Neuronal stem cell (in vitro differentiated cells): ENCODE results near the gene IGFL4.

Experiments
- DNase-seq: peaks from one replicate; pipeline ENCODE4 v3.0.0-alpha.2; 2013; ENCODE audit warnings: low spot score
- H2AFZ ChIP-seq: one replicate; pipeline ENCODE4 v1.6.1; 2013; ENCODE audit warnings: mild to moderate bottlenecking, low read length, inconsistent platforms
- H2AK5ac ChIP-seq: 2 replicates; pipeline ENCODE4 v1.6.1; 2013; ENCODE audit warnings: low read depth, mild to moderate bottlenecking, inconsistent platforms, low read length, moderate library complexity, mixed read lengths
- H2BK120ac ChIP-seq: 2 replicates; pipeline ENCODE4 v1.6.1; 2013; ENCODE audit warnings: low read depth, mild to moderate bottlenecking, inconsistent platforms, low read length, moderate library complexity, mixed read lengths
- H2BK12ac ChIP-seq: one replicate; pipeline ENCODE4 v1.6.1; 2013; ENCODE audit warnings: low read length, inconsistent platforms
- H2BK15ac ChIP-seq: 2 replicates; pipeline ENCODE4 v1.6.1; 2013; ENCODE audit warnings: mild to moderate bottlenecking, low read length, inconsistent platforms, mixed read lengths
- H2BK5ac ChIP-seq: one replicate; pipeline ENCODE4 v1.6.1; 2013; ENCODE audit warnings: inconsistent platforms, mild to moderate bottlenecking, low read length, moderate library complexity
- H3K14ac ChIP-seq: one replicate; pipeline ENCODE4 v1.6.1; 2013; ENCODE audit warnings: low read length, inconsistent platforms
- H3K18ac ChIP-seq: 2 replicates; pipeline ENCODE4 v1.6.1; 2013; ENCODE audit warnings: low read length, inconsistent platforms
- H3K23ac ChIP-seq: 2 replicates; pipeline ENCODE4 v1.6.1; 2013; ENCODE audit warnings: low read depth, mild to moderate bottlenecking, mixed read lengths, low read length, inconsistent platforms; ENCODE audit not compliant: poor library complexity
- H3K27ac ChIP-seq: replicated peaks from 3 replicates; pipeline ENCODE4 v1.5.1; 2013; ENCODE audit warnings: low read length, inconsistent platforms
- H3K27me3 ChIP-seq, 3 experiments: 2 replicates each; pipeline ENCODE4 v1.6.1; 2013; ENCODE audit warnings: low read length in 3 of 3, mild to moderate bottlenecking in 2 of 3, inconsistent platforms in 1 of 3, low read depth in 1 of 3, mixed read lengths in 1 of 3, moderate library complexity in 1 of 3; ENCODE audit not compliant: control insufficient read depth in 3 of 3, insufficient read depth in 3 of 3
- H3K36me3 ChIP-seq, 2 donors: replicated peaks in 1 of 2; 2 replicates each; pipeline ENCODE4 v1.6.1; 2013; ENCODE audit warnings: low read length in 2 of 2; ENCODE audit not compliant: control insufficient read depth in 2 of 2, insufficient read depth in 2 of 2
- H3K4ac ChIP-seq: 2 replicates; pipeline ENCODE4 v1.6.1; 2013; ENCODE audit warnings: inconsistent platforms, mild to moderate bottlenecking, low read length, moderate library complexity
- H3K4me1 ChIP-seq, 2 donors: 1 replicate in 1 of 2; 2 replicates in 1 of 2; pipeline ENCODE4 v1.6.1; 2013; ENCODE audit warnings: low read length in 2 of 2, low read depth in 1 of 2; ENCODE audit not compliant: control insufficient read depth in 2 of 2, insufficient read depth in 1 of 2
- H3K4me2 ChIP-seq: one replicate; pipeline ENCODE4 v1.6.1; 2013; ENCODE audit warnings: mild to moderate bottlenecking, low read length, inconsistent platforms; ENCODE audit not compliant: insufficient read depth, poor library complexity, severe bottlenecking
- H3K4me3 ChIP-seq, 2 donors: 2 replicates each; pipeline ENCODE4 v1.5.1; 2013; ENCODE audit warnings: low read length in 2 of 2, mild to moderate bottlenecking in 2 of 2, inconsistent platforms in 1 of 2, moderate library complexity in 1 of 2
- H3K79me1 ChIP-seq: one replicate; pipeline ENCODE4 v1.6.1; 2013; ENCODE audit warnings: low read depth, mild to moderate bottlenecking, inconsistent platforms, low read length, moderate library complexity
- H3K9ac ChIP-seq: one replicate; pipeline ENCODE4 v1.6.1; 2013; ENCODE audit warnings: mild to moderate bottlenecking, low read depth, low read length, inconsistent platforms; ENCODE audit not compliant: poor library complexity
- H3K9me3 ChIP-seq, 2 donors: replicated peaks in 1 of 2; 2 replicates each; pipeline versions ENCODE3 to v1.6.1; 2013; ENCODE audit warnings: low read length in 2 of 2, mild to moderate bottlenecking in 2 of 2, inconsistent platforms in 1 of 2, low read depth in 1 of 2, mixed read lengths in 1 of 2, moderate library complexity in 1 of 2; ENCODE audit not compliant: control insufficient read depth in 2 of 2, insufficient read depth in 1 of 2
- H4K8ac ChIP-seq: one replicate; pipeline ENCODE4 v1.6.1; 2013; ENCODE audit warnings: low read depth, mild to moderate bottlenecking, inconsistent platforms, low read length, moderate library complexity
- H4K91ac ChIP-seq: one replicate; pipeline ENCODE4 v1.6.1; 2013; ENCODE audit warnings: low read length, low read depth, mild to moderate bottlenecking, inconsistent platforms; ENCODE audit not compliant: poor library complexity
- WGBS, 2 donors: extraction: QIAGEN DNeasy Blood & Tissue Kit; methylation state at CpG; one replicate each; pipeline ENCODE4 v1.1.7; 2013; ENCODE audit warnings: missing lambda C conversion rate in 2 of 2, mixed read lengths in 1 of 2; ENCODE audit not compliant: insufficient read length in 2 of 2, insufficient replicate concordance in 1 of 2; ENCODE audit errors: extremely low coverage in 2 of 2; 5-methylcytosine and 5-hydroxymethylcytosine counted together

Gene IGFL4

DNA sequence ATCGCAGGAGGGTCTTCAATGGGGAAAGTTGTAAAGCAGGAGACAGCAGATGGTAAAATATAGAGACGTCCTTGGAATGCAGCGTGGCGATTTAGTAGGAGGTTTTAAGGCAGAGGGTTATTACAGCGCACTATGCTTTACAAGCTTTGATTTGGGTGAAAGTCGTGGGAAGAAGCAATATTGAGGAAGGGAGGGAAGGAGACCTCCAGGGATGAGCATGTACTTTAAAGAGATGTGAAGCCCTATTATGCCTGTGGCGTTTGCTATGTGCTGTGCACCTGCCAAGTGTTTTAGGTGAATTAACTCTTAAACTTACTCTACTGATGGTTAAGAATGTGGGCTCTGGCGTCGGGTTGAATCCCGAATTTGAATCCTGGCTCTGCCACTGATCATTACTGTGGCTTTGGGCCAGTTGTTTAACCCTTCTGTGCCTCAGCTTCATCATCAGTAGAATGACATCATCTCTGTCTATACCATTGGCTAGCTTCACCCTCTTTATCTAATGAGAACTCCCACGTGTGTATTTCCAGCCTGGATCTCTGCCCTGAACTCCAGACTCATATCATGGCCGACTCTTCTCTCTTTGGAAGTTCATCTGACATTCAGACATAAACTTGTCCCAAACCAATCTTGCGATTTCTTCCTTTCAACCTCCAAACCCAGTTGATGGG is 45.0 kb downstream of the IGFL4 start:
- Histone ChIP-seq H4K8ac (no peak overlapping the region), H3K4ac (no peak overlapping the region), H4K91ac (no peak overlapping the region), H3K9me3 (no peaks in the 10 kb centered on the region), H2BK120ac (no peak overlapping the region), H2BK12ac (no peak overlapping the region), H3K36me3 (peaks cover 0 to 2% of the 10 kb centered on the region in 2 donors), H2BK15ac (no peak overlapping the region), H3K23ac (no peak overlapping the region), H3K4me3 (peak overlapping the region; percentile 73 to 95), H3K9ac (no peak overlapping the region), H2AFZ (peak overlapping the region; percentile 86), H3K27me3 (peaks cover 0 to 3% (median 0%) of the 10 kb centered on the region in 3 experiments), H3K14ac (no peak overlapping the region), H3K4me1 (peaks cover 8 to 16% of the 10 kb centered on the region in 2 donors), H2AK5ac (no peak overlapping the region), H2BK5ac (no peak overlapping the region), H3K79me1 (peaks cover 3% of the 10 kb centered on the region), H3K4me2 (peak overlapping the region; percentile 81), H3K27ac (no peak overlapping the region), H3K18ac (no peak overlapping the region)
- no CpG with 5 or more reads among the region's 13 CpGs for WGBS, 2 donors
- no peak for DNase-seq

DNA sequence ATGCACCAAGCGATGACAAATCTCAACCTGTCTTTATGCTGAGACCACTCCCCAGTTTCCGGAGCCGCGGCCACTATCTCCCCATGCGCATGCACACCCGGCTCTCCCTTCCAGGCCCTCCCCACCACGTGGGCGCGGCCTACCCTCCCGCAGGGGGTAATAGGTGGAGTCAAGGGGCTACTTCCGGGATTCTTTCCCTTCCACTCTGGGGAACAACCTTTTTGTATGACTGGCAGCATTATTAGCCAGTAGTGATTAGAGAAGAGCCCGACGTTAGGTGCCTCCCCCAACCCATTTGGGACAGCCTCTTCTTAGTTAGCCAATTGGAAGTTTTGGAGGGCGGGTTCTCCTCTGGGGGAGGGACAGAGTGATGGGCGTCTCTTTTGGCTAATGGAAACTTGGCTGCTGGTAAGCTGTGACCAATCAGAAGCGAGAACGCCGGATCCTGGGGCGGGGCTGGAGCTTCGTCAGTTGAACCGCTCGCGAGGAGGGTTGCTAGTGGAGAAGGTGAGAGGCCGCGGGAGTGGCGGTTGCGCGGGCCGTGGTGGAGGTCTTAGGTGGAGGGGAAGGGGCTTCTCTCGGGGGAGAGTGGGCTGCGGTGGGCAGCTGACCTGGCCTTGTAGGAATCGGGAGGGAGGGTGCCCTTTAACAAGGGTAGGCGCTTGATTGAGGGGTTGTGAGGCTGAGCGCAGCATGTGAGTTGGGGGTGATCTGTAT is 45.6 kb downstream of the IGFL4 start, which contains the start of gene CCDC61:
TSS of gene CCDC61 (plus strand) at position 470 of the 717 bp plus-strand sequence. CDS start 7,552 bp downstream, outside the sequence.
- H3K14ac ChIP-seq: no peak within 1 kb of the TSS
- H3K79me1 ChIP-seq: no peaks in the 10 kb centered on the region
- DNase-seq: peak; percentile 100
- H3K27me3 ChIP-seq: peaks cover 0 to under 1% (median 0%) of the 10 kb centered on the region in 3 experiments
- H3K4me2 ChIP-seq: peak within 1 kb of the TSS; percentile 81
- H3K18ac ChIP-seq: peak within 1 kb of the TSS; percentile 86
- peaks cover 0 to 2% of the 10 kb centered on the region in 2 donors for H3K36me3 ChIP-seq
- no peak within 1 kb of the TSS for H2BK12ac ChIP-seq
- H3K4me1 ChIP-seq: peaks cover 5 to 12% of the 10 kb centered on the region in 2 donors
- H3K4me3 ChIP-seq: peak within 1 kb of the TSS; percentile 73 to 95
- H4K91ac ChIP-seq: no peak within 1 kb of the TSS
- peak within 1 kb of the TSS; percentile 86 for H2AFZ ChIP-seq
- peak within 1 kb of the TSS; percentile 14 for H3K27ac ChIP-seq
- peak within 1 kb of the TSS; percentile 95 for H3K9ac ChIP-seq
- no CpG with 5 or more reads among the region's 34 CpGs for WGBS, 2 donors
- no peak within 1 kb of the TSS for H3K4ac ChIP-seq
- H3K9me3 ChIP-seq: no peaks in the 10 kb centered on the region
- H2AK5ac ChIP-seq: no peak within 1 kb of the TSS
- H2BK15ac ChIP-seq: no peak within 1 kb of the TSS
- no peak within 1 kb of the TSS for H2BK5ac ChIP-seq
- no peak within 1 kb of the TSS for H2BK120ac ChIP-seq
- peak within 1 kb of the TSS; percentile 86 for H3K23ac ChIP-seq
- no peak within 1 kb of the TSS for H4K8ac ChIP-seq

GRCh38 chr19:45994456-45994997 is 46.3 kb downstream of the IGFL4 start:
- no peak overlapping the region for H4K91ac ChIP-seq
- H3K4me3 ChIP-seq: peak overlapping the region; percentile 23 to 73
- H3K14ac ChIP-seq: no peak overlapping the region
- H2BK120ac ChIP-seq: no peak overlapping the region
- no peak overlapping the region for H2BK15ac ChIP-seq
- no peaks in the 10 kb centered on the region for H3K9me3 ChIP-seq
- H3K4me2 ChIP-seq: peak overlapping the region; percentile 51
- H3K27me3 ChIP-seq: no peaks in the 10 kb centered on the region
- no peak overlapping the region for H3K9ac ChIP-seq
- no peaks in the 10 kb centered on the region for H3K79me1 ChIP-seq
- no peak overlapping the region for H3K4ac ChIP-seq
- H2BK12ac ChIP-seq: no peak overlapping the region
- no peak for DNase-seq
- H3K36me3 ChIP-seq: peaks cover 0 to 2% of the 10 kb centered on the region in 2 donors
- peak overlapping the region; percentile 14 for H3K27ac ChIP-seq
- H3K23ac ChIP-seq: no peak overlapping the region
- H2AFZ ChIP-seq: peak overlapping the region; percentile 77
- no CpG with 5 or more reads among the region's 8 CpGs for WGBS, 2 donors
- no peak overlapping the region for H2AK5ac ChIP-seq
- H3K4me1 ChIP-seq: peaks cover 3 to 7% of the 10 kb centered on the region in 2 donors
- H2BK5ac ChIP-seq: no peak overlapping the region
- H4K8ac ChIP-seq: no peak overlapping the region
- H3K18ac ChIP-seq: no peak overlapping the region
